Stimulated activated naive CD8-positive, alpha-beta T cell treated with anti-CD3 and anti-CD28 coated beads, Interleukin-15, amount 100 ng/mL, for 72 hours (primary cell): Measurements from ENCODE around the gene SFTPB.
A peak's percentile ranks its signal among the peaks of the same experiment; 100 is the strongest.
"Not testable (repeated sequence)": the region's sequence is repeated elsewhere in the genome, so short reads cannot be mapped to it uniquely, and the experiment has no call there.

Source experiments
- ATAC-seq: fragments of 150-1000 bp; cut with Tn5 transposase; 2 replicates; pipeline ENCODE4 v1.10.0; 2021; ENCODE audit warnings: mild to moderate bottlenecking, moderate library complexity
- DNase-seq, 2 donors: peaks; one replicate each; pipeline ENCODE4 v3.0.0; 2021 to 2022
- H3K27ac Mint-ChIP-seq, 2 donors: one replicate each; pipeline ENCODE4 v1.8.0; 2022; ENCODE audit warnings: mild to moderate bottlenecking in 2 of 2, mixed read lengths in 2 of 2, moderate library complexity in 2 of 2
- H3K27me3 Mint-ChIP-seq: one replicate; pipeline ENCODE4 v1.8.0; 2022; ENCODE audit warnings: mixed read lengths
- H3K4me1 Mint-ChIP-seq: one replicate; pipeline ENCODE4 v1.8.0; 2022; ENCODE audit warnings: mild to moderate bottlenecking, mixed read lengths
- H3K4me3 Mint-ChIP-seq, 2 donors: one replicate each; pipeline ENCODE4 v1.8.0; 2022; ENCODE audit warnings: mild to moderate bottlenecking in 2 of 2, mixed read lengths in 2 of 2, moderate library complexity in 1 of 2
- H3K9me3 Mint-ChIP-seq, 2 donors: one replicate each; pipeline ENCODE4 v1.8.0; 2022; ENCODE audit warnings: mixed read lengths in 2 of 2

SFTPB gene

DNA sequence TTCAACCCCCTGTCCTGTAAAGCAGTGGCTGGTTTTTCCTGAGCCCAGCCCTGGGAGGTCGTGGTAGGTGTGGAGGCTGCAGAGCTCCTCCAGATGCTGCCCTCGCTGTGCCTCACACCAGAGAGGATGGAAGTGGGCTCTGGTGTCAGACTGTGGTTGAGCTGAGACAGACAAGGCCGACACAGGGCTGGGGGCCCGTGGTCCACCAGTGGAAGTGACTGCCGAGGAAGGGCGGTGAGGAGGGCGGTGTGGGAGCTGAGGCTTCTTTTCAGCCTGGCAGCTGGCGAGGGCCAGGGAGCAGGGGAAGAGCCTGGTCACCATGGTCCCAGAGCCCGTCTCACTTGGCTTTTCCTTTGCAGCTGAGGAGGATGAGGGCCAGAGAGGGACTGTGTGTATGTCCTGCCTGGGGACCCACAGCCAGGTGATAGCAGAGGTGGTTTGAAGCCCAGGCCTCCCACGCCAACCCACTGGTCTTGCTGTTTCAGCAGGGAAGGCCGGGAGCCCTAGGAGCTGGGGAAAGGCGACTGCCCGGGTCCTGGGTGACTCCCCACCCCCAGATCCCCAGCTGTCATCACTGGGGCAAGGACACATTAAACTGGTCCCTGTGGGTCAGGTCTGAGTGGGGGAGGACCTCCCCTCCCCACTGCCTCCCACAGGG is 8.5 kb downstream of the SFTPB start:
- H3K9me3 Mint-ChIP-seq = no peaks in the 10 kb centered on the region
- H3K4me1 Mint-ChIP-seq = no peaks in the 10 kb centered on the region
- ATAC-seq (no peak), DNase-seq (no peak)
- no peak overlapping the region for H3K27ac Mint-ChIP-seq
- H3K27me3 Mint-ChIP-seq = no peaks in the 10 kb centered on the region
- H3K4me3 Mint-ChIP-seq = no peak overlapping the region

DNA sequence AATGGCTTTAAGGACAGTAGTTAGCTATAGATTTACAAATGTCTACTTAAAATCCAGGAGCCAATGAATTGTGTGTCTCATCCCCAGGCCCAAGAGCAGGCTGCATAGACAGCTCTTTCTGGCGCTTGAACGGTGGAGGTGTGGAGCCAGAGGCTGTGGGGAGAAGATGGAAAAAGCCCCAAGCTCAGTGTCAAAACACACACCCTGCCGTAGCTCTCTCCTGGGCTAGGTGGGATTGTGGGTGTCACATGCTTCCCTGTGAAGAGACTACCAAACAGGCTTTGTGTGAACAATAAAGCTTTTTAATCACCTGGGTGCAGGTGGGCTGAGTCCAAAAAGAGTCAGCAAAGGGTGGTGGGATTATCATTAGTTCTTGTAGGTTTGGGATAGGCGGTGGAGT is 10.6 kb downstream of the SFTPB start:
- not testable (repeated sequence) for H3K4me1 Mint-ChIP-seq, H3K27me3 Mint-ChIP-seq, H3K27ac Mint-ChIP-seq, H3K4me3 Mint-ChIP-seq, ATAC-seq, H3K9me3 Mint-ChIP-seq, DNase-seq

DNA sequence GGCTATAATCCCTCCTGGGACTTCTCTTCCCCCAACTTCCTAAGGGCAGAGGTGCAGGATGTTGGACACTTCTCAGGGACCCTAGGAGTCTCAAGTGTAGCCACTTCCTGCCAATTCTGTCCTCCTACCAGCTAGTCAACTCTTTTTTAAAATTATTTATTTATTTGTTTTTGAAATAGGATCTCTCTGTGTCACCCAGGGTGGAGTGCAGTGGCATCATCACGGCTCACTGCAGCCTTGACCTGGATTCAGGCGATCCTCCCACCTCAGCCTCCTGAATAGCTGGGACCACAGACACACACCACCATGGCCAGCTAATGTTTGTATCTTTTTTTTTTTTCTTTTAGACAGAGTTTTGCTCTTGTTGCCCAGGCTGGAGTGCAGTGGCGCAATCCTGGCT is 11.5 kb downstream of the SFTPB start:
- Mint-ChIP-seq H3K27ac (peak overlapping the region; percentile 7 to 47), H3K27me3 (no peaks in the 10 kb centered on the region)

DNA sequence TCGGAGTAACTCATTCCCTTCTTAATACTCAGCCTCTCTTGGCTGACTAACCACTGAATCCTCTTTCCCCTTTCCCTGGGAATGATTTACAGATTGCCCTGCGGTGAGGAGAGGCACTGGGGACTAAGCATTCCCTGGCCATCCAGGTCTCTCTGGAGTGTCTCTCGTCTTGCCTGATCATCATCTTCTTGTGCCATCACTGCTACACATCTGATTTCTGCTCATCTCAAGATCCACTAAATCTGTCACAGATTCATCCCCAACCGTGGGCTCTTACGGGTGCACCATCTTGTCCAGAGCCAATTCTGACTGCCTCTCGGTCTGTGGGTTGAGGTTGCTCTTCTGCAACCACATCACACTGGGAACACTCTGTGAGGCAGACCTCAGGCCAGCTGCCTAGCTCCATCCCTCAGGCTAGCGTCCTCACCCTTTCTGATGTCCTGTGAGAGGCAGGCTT is 12.0 kb downstream of the SFTPB start:
- Mint-ChIP-seq H3K27ac (peak overlapping the region; percentile 7 to 47), H3K4me3 (no peak overlapping the region), H3K9me3 (no peaks in the 10 kb centered on the region), H3K4me1 (no peaks in the 10 kb centered on the region), H3K27me3 (no peaks in the 10 kb centered on the region)
- DNase-seq (no peak), ATAC-seq (no peak)

More for the DNA sequence above, 11.5 kb downstream of the SFTPB start:
- DNase-seq (no peak), ATAC-seq (no peak)
- Mint-ChIP-seq H3K4me3 (no peak overlapping the region), H3K9me3 (no peaks in the 10 kb centered on the region), H3K4me1 (no peaks in the 10 kb centered on the region)

DNA sequence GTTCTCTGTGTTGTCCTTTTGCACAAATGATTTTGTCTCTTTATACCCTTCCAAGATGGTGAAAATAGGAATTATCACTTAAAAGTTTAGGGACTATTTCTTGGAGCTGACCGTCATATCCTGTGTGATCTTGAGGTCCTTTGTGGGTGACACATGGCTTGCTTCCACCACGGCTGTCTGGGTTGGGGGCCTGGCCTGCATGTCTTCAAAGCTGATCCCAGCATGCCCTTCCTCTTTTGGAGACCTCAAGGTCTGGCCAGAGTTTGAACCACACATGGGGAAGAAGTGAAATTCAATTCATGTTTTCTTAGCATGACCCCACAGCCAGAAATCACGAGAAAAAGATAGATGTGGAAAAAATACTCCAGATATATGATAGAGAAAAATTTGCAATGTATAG is 14.0 kb downstream of the SFTPB start:
- Mint-ChIP-seq H3K27ac (no peak overlapping the region), H3K27me3 (no peaks in the 10 kb centered on the region), H3K9me3 (no peaks in the 10 kb centered on the region), H3K4me3 (no peak overlapping the region), H3K4me1 (no peaks in the 10 kb centered on the region)
- ATAC-seq = no peak
- DNase-seq = no peak

DNA sequence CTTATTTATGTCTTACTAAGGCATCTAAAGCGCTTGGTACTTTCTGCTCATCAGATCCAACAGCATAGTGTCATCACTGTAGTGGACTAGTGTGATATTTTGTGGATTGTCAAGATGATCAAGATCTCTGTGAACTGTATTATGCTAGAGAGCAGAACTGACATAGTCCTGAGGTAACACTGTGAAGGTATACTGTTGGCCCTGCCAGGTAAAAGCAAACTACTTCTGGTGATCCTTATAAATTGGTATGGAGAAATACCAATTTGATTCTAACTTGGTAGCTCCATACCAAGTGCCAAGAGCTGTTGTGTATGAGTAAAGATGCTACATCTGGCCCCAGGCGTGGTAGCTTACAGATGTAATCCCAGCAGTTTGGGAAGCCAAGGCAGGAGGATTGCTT is 15.9 kb downstream of the SFTPB start:
- Mint-ChIP-seq H3K27ac (no peak overlapping the region), H3K9me3 (no peaks in the 10 kb centered on the region), H3K4me3 (no peak overlapping the region), H3K4me1 (no peaks in the 10 kb centered on the region), H3K27me3 (no peaks in the 10 kb centered on the region)
- DNase-seq (no peak), ATAC-seq (no peak)

DNA sequence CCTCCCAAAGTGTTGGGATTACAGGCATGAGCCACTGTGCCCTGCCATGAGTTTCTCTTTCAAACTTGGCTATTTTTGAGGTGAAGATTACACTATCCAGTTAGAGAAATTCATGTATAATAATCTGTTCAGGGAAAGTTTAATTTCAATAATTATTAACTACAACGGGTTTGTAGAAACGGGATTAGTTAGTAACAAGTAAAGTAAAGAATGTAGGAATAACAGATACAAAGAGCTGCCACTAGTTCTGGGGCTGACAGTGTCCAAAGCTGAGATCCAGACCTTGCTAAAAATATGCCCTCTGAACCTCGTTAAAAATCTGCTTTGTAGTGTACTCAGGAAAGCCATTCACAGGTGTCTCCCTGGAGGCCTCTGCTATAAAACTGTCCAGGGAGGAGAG is 16.9 kb downstream of the SFTPB start:
- Mint-ChIP-seq H3K4me3 (no peak overlapping the region), H3K27me3 (no peaks in the 10 kb centered on the region), H3K27ac (no peak overlapping the region), H3K4me1 (no peaks in the 10 kb centered on the region), H3K9me3 (no peaks in the 10 kb centered on the region)
- no peak for DNase-seq
- no peak for ATAC-seq

DNA sequence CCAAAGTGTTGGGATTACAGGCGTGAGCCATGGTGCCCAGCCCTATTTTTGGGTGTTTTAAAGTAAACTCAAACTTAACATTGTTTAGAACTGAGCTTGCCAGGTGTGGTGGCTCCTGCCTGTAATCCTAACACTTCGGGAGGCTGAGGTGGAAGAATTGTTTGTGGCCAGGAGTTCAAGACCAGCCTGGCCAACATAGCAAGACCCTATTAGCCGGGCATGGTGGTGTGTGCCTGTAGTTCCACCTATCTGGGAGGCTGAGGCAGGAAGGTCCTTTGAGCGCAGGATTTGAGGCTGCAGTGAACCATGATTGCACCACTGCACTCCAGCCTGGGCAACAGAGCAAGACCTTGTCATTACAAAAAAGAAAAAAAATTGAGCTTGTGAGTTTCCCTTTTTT is 17.5 kb downstream of the SFTPB start:
- Mint-ChIP-seq H3K27ac (no peak overlapping the region), H3K9me3 (no peaks in the 10 kb centered on the region), H3K27me3 (no peaks in the 10 kb centered on the region), H3K4me1 (no peaks in the 10 kb centered on the region), H3K4me3 (no peak overlapping the region)
- no peak for DNase-seq
- ATAC-seq = no peak

DNA sequence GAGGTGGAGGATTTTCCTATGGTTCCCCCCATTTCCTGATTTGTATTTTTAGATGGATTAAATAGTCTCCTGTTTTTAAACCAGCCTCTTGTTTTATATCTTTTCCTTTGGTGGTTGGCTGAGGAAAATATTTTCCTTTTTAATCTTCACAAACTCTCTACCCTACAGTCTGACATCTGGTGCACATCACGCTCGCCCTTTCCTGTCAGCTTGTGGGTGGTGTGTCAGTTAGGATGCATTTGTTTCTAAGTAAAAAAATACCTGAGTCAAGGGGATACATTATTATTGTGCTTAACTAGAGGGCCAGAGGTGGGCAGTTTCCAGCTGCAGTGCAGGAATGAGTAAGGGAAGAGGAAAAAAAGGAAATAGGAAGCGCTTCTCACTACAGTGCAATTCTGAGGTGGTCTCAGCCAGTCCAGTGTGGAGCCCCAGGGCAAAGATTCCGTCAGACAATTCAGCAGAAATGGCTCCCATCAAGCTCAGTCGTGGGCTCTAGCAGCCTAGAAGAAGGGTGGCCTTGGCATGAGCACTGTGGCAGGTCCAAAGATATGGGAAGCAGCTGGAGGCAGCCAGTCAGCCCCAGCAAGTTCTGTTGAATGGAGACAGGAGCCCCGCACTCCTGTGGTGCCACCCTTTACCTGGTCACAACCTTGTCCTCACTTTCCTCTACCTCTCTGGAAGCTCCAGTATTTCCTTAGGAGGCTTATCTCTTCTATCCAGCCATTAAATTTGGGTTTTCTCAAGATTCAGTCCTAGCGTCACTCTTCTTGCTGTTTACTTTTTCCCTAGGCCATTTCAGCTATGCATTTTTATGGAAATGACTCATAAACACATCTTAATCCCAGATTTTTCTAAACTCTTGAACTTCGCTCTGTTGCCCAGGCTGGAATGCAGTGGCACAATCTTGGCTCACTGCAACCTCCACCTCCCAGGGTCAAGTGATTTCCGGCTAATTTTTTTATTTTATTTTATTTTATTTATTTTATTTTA is 18.5 kb downstream of the SFTPB start:
- Mint-ChIP-seq H3K4me1 (no peaks in the 10 kb centered on the region), H3K4me3 (no peak overlapping the region), H3K9me3 (no peaks in the 10 kb centered on the region), H3K27ac (peak overlapping the region in 1 of 2 donors; percentile 7), H3K27me3 (no peaks in the 10 kb centered on the region)
- no peak for ATAC-seq
- no peak for DNase-seq

DNA sequence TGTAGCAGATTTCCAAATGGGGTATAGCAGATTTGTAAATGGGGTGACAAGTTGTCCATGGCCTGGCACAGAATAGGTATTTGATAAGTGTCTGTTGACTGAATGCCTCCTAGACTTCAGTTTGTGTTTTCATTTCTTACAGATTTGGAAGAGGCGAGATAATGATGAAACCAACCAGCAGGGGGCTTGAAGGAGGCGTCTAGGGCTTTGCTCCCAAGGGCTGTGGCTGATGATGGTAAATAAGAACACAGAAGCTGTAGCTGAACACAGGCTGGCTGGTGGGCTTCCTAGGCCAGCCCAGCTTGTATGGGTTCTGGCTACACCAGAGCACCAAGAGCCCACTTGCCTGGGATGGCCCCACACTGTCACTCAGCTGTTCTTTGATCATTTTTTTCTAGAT is 19.4 kb downstream of the SFTPB start:
- H3K27me3 Mint-ChIP-seq = no peaks in the 10 kb centered on the region
- DNase-seq (no peak), ATAC-seq (peak; percentile 50)
- no peaks in the 10 kb centered on the region for H3K4me1 Mint-ChIP-seq
- no peak overlapping the region for H3K4me3 Mint-ChIP-seq
- no peaks in the 10 kb centered on the region for H3K9me3 Mint-ChIP-seq
- H3K27ac Mint-ChIP-seq = no peak overlapping the region

DNA sequence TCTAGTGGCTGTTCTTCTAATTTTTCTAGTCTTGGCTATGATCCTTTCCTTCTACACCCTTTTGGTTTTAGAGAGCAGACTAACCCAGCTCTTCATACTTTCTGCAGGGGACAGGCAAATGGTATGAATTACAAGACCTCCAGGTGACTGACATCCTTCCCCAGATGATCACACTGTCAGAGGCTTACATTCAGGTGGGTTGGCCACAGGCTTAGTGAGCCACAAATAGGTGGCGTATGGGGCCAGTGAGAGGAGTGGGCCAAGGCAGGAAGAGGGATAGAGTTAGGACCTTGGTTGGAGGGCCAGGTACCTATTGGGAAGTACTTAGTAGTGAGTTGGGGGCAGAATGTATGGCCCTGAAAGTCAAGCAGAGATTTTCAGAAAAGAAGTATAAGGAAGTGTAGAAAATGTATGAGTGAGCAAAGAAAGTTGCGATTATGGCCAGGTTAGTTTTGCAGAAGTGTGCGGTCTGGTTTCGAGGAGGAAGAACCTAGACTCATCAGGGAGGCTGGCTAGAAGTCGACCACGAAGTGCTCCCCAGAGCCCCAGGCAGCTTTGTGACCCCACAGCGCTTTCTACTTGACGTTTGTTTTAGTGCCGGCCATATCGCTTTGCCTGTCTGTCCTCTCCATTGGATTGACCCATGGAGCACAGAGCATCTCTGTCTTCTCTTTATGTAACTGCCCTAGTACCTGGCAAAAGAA is 20.0 kb downstream of the SFTPB start:
- Mint-ChIP-seq H3K27ac (no peak overlapping the region), H3K4me1 (peaks cover 1% of the 10 kb centered on the region), H3K9me3 (no peaks in the 10 kb centered on the region), H3K27me3 (no peaks in the 10 kb centered on the region), H3K4me3 (no peak overlapping the region)
- DNase-seq = no peak
- no peak for ATAC-seq

DNA sequence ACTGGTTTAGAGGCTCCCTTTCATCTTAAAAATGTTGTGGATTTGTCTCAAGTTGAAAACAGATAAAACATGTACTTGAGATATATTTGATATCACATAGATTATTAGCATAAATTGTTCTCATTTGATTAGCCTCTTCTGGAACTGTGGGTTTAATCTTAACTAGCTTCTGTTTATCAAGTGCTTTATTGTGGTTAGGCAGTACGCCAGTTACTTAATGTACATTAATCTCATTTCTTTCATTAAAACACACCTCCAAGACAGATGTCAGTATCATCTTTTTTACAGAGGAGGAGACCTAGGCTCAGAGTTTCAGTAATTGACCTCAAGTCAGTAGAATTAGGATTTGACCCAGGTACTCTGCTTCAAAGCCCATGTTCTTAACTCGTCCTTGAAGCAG is 21.8 kb downstream of the SFTPB start:
- H3K27me3 Mint-ChIP-seq = no peaks in the 10 kb centered on the region
- DNase-seq (no peak), ATAC-seq (no peak)
- H3K27ac Mint-ChIP-seq = no peak overlapping the region
- peaks cover 19% of the 10 kb centered on the region for H3K4me1 Mint-ChIP-seq
- H3K9me3 Mint-ChIP-seq = no peaks in the 10 kb centered on the region
- no peak overlapping the region for H3K4me3 Mint-ChIP-seq

DNA sequence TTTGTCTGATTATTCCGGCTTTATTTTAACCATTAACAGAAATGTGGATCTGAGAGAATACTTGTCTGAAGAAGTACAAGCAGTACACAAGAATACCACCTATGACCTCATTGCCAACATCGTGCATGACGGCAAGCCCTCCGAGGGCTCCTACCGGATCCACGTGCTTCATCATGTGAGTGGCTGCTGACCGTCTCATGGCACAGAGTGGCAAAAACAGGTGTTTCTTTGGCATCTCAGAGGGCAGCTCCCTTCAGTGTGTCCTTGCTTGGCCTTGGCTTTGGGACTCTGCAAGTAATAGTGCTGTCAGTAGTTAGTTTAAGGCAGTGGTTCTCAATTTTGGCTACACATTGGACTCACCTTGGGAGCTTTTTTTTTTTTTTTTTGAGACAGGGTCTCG is 23.1 kb downstream of the SFTPB start:
- H3K4me1 Mint-ChIP-seq = peaks cover 19% of the 10 kb centered on the region
- no peak for DNase-seq
- no peaks in the 10 kb centered on the region for H3K27me3 Mint-ChIP-seq
- H3K9me3 Mint-ChIP-seq = no peaks in the 10 kb centered on the region
- no peak for ATAC-seq
- peak overlapping the region in 1 of 2 donors; percentile 34 for H3K27ac Mint-ChIP-seq
- H3K4me3 Mint-ChIP-seq = no peak overlapping the region

DNA sequence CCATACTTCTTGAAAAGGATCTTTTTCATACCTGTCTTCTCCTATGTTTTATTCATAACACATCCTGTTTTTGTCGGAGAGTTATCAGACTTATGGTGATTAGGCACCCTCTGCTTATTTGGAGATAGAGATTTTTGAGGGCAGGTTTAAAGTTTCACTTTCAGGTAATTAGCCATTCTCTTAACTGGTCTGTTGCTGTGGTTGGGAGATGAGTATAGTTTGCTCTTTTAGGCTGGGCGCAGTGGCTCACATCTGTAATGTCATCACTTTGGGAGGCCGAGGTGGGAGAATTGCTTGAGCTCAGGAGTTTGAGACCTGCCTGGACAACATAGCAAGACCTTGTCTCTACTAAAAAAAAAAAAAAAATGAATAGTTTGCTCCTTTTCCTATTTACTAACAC is 25.3 kb downstream of the SFTPB start:
- no peaks in the 10 kb centered on the region for H3K27me3 Mint-ChIP-seq
- ATAC-seq (peak; percentile 86), DNase-seq (no peak)
- H3K27ac Mint-ChIP-seq = peak overlapping the region; percentile 48 to 58
- H3K4me1 Mint-ChIP-seq = peaks cover 19% of the 10 kb centered on the region
- no peak overlapping the region for H3K4me3 Mint-ChIP-seq
- no peaks in the 10 kb centered on the region for H3K9me3 Mint-ChIP-seq

DNA sequence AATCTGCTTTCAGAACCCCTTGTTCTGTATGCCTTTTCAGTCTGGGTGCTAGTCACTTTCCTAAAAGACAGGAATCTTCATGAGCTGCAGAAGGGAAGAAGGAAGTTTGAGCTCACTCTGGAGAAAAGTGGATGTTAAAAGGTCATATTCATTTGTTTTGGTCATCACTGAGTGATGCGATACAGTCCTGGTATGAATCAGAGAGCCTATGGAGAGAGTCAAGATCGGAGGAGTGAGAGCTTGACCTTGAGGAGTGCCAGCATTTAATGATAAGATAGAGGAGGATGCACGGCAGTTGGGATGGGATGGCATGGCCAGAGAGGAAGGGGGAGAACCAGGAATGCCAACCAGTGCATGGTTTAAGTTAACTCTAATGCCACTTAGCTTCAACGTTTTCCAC is 32.4 kb downstream of the SFTPB start:
- no peaks in the 10 kb centered on the region for H3K27me3 Mint-ChIP-seq
- peaks cover 18% of the 10 kb centered on the region for H3K4me1 Mint-ChIP-seq
- H3K9me3 Mint-ChIP-seq = no peaks in the 10 kb centered on the region
- H3K4me3 Mint-ChIP-seq = no peak overlapping the region
- no peak for ATAC-seq
- no peak for DNase-seq
- H3K27ac Mint-ChIP-seq = peak overlapping the region in 1 of 2 donors; percentile 74

DNA sequence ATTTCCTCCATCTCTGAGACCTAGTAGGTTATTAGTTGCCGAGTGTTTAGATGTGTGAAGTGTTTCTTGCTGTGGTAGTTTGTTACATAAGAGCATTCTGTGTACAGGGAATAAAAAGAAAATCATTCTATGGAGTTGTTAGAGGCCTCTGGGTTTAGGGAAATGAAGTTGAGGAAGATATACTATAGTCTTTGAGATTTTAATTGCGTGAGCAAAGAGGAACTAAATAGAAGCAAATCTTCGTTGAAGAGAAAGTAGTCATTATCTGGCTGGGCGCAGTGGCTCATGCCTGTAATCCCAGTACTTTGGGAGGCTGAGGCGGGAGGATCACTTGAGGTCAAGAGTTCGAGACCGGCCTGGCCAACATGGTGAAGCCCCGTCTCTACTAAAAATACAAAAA is 33.0 kb downstream of the SFTPB start:
- Mint-ChIP-seq H3K9me3 (no peaks in the 10 kb centered on the region), H3K27ac (peak overlapping the region; percentile 22 to 57), H3K27me3 (no peaks in the 10 kb centered on the region), H3K4me3 (no peak overlapping the region), H3K4me1 (peaks cover 18% of the 10 kb centered on the region)
- DNase-seq (no peak), ATAC-seq (no peak)
